G401.6 (cell line): ENCODE data around the gene LMF2.
A peak's percentile ranks its signal among the peaks of the same experiment; 100 is the strongest.

Experiments used
- FAIRE-seq: peaks from 2 replicates; lab custom pipeline; 2012; peaks lifted over from hg19 to GRCh38; lab: Jason Lieb, UNC

LMF2 gene

DNA sequence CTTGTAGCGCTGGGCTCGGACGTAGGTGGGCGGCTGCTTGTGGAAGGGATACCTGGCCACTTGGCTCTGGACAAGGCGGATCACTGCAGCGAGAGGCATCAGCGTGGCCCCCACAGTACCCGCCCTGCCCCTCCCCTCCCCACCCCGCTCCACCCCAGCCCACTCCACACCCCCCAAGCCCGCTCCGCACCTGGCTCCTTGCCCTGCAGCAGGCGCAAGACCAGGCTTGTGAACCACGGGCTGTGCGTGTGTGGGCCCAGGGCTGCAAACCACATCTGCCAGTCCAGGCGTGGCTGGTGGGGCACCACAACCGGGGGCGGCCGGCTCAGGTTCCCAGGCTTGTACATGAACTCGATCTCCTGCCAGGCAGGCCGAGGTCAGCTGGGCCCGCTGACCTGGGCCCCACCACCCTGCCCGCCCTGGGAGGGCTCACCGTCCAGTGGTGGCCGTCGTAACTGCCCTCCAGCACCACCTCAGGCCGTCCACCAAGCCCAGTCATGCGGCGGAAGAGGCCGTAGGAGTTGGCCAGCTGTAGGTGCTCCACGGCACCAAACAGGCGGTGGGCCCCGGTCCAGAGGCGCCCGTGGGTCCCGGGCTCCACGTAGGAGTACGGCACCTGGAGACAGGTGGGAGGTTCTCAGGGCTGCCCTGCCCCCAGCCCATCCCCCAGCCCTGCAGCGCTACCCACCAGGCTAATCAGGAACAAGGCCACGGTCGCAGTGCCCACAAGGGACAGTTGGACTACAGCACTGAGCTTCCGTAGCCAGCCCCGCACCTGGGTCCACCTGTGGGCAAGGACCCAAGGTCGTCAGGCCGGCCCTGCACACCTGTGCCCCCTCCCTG is 2.9 kb downstream of the LMF2 start:
- FAIRE-seq: no peak

DNA sequence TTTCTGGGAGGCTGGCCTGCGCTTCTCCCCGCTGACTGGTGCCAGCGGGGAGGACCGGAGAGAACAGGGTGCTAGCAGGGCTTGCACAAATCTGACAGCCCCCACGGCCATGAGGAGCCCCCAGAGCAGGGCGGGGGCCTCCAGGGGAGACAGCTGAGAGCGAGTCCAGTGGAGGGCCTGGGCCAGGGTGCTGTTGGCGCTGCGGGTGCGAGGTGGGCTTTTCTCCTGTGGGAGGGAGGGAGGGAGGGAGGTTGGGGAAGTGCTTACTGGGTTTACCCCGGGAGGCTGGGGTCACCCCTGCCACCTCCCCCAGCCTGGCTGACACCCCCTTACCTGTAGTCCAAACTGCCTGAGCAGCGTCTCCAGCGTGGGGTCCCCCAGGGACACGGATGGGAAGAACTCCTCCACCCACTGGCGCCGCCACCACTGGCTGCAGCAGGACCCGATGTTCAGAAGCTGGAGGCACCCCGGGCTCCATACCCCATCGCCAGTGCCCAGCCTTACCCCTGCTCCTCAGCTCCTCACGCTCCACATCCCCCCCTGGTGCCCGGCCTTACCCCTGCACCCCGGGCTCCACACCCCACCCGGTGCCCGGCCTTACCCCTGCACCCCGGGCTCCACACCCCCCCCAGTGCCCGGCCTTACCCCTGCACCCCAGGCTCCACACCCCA is 3.9 kb downstream of the LMF2 start:
- FAIRE-seq: no peak

DNA sequence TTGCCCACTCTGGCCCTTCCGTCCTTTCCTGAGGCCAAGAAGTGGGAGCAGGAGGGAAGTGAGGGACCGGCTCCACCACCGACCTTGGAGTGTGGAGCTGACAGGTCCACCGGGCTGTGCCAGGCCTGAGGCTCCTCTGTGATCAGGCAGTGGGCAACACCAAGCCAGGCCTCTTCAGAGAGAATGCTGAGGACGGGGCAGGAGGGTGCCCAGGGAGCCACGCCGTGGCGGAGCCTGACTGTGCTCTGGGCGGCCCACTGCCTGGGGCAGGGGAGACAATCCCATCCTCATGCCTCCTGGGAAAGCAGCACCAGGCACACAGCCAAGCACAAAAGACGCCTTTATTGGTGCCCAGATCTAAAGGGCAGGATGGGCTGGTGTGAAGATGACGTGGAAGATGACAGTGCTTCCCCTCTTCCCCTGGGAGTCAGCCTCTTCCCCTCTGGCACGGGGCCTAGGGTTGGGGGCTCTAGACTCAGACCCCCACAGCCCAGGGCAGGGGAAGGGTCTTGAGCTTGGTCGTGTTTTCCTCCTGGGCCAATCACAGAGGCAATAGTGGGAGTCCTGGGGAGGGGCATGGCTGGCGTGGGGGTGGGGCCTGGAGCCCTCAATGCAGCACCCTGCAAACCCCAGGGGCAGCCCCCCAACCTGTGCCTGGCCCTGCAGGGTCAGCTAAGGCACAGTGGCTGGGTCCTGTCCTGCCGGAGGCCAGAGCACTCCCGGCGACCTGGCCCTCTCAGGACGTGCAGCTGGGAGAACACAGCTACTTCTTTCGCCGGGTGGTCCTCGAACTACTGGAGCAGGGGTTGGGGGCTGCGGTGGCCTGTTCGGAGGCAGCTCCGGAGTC is 4.7 kb downstream of the LMF2 start:
- FAIRE-seq: no peak

DNA sequence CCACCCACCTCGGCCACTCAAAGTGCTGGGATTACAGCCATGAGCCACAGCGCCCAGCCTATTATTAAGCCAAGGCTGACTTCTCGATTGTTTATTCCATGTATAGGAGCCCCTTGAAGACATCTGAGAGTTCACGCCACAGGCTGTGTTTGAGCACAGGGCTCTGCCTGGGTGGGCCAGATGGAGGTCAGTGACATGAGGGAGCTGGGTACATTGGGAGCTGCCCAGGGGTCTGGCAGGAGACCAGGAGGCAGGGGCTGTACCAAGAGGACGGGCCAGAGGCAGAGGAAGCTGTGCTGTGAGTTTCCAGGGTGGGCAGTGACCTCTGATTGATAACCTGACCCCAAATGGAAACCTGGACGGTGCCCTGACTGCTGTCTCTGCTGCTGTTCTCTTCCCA is 5.4 kb downstream of the LMF2 start:
- FAIRE-seq: no peak

DNA sequence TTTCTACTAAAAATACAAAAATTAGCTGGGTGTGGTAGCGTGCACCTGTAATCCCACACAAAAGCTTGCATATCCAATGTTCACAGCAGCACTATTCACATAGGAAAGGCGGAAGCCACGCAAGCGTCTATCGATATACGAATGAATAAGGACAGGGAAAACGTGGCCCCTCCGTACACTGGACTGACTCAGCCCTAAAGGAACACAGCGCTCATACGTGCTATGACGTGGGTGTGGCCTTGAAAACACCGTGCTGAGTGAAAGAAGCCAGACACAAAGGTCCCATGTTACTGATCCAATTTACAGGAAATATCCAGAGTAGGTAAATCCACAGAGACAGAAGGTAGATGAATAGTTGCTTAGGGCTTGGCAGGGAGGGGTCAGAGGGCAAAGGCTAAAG is 7.0 kb downstream of the LMF2 start:
- FAIRE-seq: no peak

DNA sequence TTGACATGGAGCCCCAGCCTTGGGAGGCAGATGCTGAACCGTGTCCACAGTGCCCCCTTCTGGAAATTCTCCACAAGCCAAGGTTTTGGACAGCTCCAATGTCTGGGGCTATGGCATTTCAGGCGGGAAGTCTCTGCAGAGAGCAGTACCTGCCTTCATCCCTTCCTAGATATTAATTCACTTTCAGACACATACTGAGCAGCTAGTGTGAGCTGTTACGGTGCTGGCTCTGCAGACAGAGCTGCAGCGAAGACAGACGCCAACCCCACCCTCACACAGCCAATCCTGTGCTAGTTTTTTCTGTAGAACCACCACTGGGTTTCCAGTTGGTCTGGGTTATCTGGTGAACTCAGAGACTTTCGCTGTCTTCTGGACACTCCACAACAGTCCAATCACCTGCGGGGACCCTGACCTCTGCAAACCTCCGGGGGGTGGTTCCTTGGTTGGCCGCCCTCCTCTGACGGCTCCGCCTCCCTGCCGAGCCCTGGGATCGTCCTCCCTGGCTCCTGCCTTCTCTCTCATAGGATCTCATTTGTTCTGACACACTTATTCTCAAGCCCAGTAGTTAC is 9.1 kb downstream of the LMF2 start:
- peak; percentile 96 for FAIRE-seq

DNA sequence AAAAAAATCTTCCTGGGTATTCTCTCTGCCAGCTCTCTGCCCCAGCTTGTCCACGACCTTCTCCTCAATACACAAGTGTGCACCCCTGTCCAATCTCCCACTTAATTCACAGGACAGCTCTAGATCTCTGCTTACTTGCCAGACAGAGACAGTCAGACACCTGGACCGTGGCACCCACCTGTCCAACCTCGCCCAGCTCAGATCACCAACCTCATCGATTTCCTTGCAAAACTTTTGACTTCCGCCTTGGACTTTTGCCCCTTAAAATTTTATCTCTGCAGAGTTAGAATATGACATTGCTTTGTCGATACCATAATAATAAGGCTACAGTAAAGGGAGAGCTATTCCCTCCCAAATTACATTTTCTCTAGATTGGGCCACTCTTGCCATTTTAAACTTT is 10.4 kb downstream of the LMF2 start:
- no peak for FAIRE-seq

DNA sequence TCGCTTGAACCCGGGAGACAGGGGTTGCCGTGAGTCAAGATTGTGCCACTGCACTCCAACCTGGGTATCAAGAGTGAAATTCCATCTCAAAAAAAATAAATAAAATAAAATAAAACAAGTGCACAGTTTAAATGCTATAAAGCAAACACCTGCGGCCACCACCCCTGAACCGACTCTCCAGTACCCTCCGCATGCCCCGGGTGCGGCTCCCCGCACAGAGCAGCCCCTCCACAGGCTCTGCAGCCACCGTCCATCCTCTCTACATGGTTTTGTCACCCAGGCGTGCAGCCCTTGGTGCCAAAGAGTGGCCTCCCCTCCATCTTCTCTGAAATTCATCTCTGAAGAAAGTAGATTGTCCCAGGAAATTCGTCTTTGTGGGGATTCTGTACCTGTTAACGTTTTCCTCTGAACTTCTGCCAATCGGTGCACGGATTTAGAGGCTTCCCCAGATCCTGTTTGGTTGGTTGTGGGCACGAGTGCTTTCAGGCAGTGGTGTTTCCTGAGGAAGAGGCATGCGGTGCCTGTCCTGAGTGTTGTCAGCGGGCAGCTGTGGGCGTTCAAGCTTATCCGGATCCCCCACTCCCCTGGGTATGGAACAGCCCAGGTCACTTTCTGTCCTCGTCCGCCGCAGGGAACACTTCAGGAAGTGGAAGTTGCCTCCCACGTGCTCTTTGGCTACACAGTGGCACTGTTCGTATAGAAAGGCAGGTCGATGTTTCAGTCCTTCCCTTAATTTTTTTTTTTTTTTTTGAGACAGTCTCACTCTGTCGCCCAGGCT is 16.8 kb downstream of the LMF2 start:
- FAIRE-seq: no peak

DNA sequence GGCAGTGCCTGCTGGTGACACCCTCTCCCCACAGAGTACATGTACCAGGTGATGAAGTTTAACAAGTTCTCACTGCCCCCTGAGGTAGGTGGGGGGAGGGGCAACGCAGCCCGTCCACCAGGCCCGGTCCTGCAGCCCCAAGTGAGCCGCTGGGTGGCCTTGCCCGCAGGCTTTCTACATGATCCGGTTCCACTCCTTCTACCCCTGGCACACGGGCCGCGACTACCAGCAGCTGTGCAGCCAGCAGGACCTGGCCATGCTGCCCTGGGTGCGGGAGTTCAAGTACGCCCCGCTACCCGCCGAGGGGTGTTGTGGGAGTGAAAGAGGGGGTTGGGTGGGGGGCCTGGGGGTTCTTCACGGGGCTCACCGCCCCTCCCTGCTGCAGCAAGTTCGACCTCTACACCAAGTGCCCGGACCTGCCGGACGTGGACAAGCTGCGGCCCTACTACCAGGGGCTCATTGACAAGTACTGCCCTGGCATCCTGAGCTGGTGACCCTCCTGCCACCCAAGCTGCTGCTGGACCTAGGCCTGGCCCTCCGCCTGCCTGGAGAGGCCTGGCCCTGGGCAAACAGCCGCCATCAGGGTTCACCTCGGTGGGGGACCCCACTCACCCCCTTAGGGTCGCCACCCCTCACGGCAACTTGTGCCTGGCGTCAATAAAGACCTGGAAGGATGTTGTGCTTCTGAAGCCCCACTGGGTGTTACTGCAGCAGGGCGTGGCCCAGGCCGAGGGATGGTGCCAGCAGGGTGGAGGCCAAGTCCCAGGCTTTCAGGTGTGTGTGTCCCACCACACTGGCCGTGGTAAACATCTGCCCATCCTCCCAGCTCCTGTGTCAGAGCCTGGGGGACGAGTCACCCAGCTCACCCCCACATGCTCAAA is 17.9 kb downstream of the LMF2 start:
- no peak for FAIRE-seq

DNA sequence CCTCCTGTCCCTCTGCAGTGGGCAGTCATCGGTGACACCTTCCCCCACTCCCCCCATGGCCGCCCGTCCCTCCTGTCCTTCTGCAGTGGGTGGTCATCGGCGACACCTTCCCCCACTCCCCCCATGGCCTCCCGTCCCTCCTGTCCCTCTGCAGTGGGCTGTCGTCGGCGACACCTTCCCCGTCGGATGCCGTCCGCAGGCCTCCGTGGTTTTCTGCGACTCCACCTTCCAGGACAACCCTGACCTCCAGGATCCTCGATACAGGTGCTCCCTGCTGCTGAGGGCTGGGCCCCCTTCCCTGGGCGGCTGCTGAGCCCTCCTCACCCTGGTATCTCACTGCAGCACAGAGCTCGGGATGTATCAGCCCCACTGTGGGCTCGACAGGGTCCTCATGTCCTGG is 18.6 kb downstream of the LMF2 start:
- no peak for FAIRE-seq

DNA sequence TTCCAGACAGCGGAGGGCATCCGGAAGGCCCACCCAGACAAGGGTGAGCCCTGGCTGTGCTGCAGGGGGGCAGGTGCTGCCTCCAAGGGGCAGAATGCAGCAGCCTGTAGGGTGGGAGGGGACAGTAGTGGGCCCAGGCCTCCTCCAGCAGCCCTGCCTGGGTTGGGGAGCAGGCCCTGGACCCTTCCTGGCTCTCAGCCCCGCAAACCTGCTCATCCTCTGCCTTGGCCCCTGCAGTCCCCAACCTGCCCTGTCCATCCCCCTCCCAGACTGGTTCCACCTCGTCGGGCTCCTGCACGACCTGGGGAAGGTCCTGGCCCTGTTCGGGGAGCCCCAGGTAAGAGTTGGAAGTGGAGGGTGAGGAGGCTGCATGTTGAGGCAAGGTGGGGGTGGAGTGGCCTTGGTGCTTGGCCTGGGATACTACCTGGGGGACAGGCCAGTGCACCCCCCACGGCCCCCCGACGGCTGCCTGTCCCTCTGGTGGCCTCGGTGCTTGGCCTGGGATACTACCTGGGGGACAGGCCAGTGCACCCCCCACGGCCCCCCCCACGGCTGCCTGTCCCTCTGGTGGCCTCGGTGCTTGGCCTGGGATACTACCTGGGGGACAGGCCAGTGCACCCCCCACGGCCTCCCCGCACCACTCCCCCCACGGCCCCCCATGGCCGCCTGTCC is 19.4 kb downstream of the LMF2 start:
- no peak for FAIRE-seq

DNA sequence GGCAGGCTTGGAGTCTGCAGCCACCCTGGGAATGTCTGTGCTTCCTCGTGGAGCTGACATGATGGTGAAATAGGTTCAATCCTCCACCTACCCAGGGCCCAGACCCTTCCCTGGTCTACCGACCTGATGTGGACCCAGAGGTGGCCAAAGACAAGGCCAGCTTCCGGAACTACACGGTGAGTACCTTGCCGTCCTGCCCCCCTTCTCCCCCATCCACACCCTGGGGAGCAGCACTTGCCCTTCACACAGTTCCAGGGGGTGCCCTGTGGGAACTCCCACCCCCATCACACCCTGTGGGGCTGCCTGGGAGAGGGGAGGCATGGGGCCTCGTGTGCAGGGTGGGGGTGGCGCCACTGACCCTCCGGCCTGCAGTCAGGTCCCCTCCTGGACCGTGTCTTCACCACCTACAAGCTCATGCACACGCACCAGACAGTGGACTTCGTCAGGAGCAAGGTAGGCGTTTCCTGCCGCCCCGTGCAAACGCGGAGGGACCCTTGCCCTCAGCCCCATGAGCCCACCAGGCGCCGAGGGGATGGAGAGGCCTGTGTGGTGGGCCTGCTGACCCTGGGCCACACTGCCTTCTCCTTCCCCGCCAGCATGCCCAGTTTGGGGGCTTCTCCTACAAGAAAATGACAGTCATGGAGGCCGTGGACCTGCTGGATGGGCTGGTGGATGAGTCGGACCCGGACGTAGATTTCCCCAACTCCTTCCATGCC is 20.1 kb downstream of the LMF2 start:
- FAIRE-seq: no peak

DNA sequence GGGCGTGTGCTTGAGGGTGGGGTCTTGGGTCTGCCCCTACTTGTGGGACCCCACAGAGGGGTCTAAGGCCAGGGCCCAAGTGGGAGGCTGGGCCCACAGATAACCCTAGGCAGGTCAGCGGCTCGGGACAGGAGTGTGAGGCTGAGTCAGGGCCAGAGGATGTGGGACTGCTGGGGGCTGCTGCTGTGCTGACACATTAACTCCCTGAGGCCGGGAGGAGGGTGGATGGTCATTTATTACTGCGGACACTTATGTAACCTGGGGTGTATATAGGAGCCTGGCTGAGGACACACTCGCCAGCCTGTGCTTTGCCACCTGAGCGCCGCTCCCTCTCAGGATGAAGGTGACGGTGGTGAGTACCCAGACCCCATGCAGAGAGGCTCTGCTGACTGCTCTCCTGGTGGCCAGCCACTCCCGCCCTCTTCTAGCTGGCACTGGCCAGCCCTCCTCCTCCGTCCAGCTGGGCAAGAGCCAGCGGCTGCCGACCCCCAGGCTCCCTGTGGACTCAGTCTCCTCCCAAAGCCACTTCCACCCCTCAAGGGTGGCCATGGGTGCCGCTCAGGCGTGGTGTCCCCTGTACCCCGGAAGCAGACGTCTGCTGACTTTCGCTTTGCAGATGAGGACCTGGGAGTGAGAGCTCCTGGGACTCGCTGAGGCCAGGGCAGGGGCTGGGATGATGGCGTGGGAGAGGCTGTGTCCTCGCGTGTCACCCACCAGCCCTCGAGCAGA is 20.8 kb downstream of the LMF2 start, which contains the start of gene MIOX:
Gene MIOX (plus strand): TSS at position 299 of the 729 bp plus-strand sequence. CDS start 39 bp downstream, at position 338.
- FAIRE-seq: no peak

DNA sequence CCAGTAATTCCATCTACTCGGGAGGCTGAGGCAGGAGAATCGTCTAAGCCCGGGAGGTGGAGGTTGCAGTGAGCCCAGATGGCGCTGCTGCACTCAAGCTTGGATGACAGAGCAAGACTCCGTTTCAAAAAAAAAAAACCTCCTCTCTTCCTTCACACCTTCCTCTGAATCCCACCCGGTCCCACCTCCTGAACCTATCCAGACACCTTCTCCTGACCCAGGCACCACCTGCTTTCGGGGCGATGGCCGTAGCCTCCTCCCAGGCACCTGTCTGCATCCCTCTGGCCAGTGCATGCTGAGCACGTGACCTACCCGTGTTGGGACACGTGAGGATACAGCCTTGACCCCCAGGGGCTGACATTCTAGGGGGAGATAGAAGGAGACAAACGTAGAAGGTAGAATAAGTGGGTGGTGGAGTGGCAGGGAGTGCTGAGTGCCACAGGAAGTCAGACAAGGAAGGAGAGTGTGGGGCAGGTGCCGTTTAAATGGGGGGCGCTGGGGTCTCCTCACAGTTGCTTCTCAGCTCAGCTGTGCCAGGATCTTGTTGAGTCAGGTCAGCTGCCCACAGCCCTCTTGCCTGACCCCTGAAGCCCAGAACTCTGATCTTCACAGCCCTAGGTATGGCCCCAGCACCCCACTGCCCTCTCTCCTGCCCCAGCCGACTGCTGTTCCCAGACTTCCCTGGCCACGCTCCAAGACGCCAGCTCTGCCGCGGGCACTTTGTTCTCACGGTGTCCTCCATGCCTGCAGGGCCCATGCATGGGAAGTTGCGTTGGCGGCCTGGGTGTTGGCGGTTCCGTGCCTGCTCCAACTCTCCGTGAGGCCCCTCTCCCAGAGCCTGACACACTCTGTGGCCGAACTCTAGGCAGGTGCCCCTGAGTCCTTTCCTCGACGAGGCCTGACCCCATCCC is 22.0 kb downstream of the LMF2 start:
- FAIRE-seq: no peak

DNA sequence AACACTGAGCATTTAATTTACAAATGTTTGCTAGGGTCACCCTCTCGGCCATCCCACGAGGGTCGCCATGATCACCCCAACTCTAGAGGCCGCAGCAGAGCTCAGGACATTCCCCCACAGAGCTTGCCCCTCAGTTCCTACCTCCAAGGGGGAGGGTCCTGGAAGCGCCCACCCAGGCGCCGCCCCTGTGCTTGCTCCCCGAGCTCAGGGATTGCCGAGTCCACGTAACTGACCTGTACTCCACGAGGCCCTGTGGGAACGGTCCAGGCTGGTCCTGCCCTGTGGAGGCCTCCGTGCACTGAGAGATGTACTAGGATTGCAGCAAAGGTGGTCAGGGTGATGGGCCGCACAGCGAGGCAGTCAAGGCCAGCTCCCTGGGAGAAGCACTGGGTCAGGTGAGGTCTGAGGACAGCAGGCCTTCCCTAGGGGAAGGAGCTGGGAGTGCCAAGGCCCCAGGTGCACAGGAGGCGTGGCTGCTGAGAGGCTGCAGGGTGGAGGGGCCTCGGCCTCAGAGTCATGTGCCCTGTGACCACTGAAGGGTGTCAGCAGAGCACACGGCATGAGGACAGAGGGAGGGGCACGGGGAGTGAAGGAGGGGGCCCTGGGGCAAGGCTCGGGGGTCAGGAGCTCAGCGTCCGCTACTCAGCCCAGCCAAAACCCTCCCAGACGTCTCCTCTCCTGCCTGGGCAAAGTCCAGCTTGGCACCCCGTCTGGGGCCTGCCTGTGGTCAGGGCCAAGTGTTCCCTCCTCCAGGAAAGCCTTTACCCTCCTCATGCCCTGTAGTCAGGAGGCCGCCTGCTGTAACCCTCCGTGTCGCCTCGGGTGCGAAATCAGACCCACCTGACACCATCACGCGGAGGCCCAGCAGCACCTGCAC is 23.3 kb downstream of the LMF2 start:
- no peak for FAIRE-seq

DNA sequence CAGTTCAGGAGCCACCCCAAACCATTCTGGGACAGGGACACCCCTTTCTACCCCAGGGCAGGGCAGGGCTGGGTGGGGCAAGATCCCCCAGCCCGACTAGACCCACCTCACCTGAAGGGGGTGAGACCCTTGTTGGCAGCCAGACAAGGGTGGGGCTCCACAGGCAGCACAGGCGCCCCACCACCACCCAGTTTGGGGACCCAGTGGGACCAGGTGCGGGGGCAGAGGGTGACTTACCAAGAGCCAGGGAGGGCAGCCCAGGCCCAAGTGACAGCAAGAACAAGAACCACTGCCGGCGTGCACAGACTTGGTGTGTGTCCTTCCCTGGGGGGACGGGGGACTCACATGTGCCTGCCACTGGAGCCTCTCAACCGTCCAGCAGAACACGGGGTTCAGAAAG is 23.9 kb downstream of the LMF2 start:
- no peak for FAIRE-seq

DNA sequence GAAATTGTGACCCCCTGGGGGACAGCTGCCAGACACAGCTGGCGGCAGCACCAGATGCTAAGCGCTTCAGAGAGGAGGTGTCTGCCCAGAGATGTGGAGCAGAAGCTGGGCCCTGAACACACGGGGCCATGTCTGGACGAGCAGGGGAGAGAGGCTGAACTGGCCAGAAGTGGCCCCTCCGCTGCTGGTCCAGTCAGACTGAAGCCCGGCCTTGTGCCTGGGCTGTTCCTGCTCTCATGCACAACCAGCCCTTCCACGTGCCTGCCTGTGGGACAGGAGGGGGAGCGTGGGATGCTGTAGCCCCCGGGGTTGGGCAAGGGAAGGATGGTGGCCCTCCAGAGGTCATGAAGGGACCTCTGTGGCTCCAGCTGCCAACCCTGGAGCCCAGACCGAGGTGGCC is 24.4 kb downstream of the LMF2 start:
- FAIRE-seq: no peak
